NCI-H146 (cell line): Measurements from ENCODE around the gene RAX.
A peak's percentile ranks its signal among the peaks of the same experiment; 100 is the strongest.

ENCODE experiments used
- DNase-seq: peaks from one replicate; lab custom pipeline; 2025; lab: John Stamatoyannopoulos, UW

Gene RAX

DNA sequence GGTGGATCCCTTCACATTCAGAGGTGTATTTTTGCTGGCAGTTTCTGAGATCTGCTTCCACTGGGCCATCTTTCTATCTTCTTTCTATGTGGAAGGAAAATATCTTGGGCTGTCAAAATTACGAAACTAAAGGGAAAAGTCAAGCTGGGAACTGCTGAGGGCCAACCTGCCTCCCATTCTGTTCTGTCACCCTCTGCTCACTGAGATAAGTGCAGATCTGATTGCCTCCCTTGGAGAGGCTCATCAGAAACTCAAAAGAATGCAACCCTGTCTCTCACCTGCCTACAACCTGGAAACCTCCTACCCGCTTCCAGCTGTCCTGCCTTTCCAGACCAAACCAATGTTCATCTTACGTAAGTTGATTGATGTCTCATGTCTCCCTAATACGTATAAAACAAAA is 26.5 kb downstream of the RAX start:
- peak; percentile 50 for DNase-seq

DNA sequence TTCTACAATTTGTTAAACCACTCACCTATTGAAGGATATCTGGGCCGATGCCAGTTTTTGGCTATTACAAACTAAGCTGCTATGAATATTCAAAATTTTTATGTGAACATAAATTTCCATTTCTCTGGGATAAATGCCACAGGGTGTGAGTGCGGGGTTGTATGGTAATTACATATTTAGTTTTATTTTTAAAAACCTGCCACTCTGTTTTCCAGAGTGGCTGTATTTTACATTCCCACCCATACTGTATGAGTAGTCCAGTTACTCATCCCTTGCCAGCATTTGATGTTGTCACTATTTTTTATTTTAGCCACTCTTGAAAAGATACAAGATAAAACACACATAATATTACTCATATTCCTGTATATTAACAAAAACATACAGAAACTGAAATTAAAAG is 30.3 kb downstream of the RAX start:
- DNase-seq: no peak

DNA sequence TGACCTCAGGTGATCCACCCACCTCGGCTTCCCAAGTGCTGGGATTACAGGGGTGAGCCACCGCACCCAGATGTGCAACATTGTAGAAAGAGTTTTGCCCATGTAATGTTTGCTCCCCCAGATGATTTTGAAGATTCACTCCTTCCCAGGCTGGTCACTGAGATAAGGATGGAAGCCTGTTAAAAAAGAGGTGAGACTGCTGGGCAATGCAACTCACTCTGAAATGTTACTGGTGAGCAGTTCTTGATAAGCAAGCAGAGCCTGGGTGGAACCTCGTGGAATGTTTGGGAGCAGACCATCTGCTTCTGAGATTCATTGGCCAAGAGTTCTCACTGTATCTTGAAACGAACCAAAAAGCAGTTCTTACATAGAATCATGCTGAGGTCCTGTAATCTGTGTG is 33.6 kb downstream of the RAX start:
- DNase-seq: no peak

DNA sequence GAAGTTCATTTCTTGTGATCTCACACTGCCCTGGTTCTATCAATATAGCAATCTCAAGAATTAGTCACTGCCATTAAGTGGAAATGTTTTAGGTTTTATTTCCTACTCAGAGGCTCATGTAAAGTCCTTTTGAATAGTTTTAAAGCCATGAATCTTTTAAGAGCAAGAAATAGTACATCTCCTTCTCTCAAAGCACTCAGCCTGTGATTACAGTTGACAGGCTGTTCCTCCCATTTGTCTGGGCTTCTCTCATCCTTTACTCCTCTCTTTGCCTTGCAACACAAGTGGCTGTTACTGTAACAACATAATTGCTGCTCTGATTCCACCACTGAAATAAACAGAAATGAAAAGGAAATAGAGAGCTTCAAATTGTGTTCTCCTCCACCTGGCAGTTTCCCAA is 34.9 kb downstream of the RAX start:
- DNase-seq: no peak

DNA sequence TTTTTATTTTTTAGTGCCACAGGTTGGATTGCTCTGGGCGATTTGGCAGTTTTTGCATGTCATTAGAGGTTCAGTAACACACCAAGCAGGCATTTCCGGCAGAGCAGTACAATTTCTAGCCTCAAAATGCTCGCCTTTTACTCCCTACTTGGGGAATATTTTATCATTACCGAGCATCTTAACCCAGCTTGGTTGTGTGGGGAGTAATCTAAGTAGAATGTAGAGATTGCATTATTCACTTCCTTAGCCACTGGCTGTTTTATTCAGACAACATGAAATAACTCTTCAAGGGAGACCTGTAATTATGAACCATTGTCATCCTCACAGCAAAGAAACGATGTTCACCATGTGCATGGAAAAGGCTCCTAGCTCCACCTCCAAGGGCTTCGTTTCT is 40.2 kb downstream of the RAX start:
- DNase-seq: no peak

DNA sequence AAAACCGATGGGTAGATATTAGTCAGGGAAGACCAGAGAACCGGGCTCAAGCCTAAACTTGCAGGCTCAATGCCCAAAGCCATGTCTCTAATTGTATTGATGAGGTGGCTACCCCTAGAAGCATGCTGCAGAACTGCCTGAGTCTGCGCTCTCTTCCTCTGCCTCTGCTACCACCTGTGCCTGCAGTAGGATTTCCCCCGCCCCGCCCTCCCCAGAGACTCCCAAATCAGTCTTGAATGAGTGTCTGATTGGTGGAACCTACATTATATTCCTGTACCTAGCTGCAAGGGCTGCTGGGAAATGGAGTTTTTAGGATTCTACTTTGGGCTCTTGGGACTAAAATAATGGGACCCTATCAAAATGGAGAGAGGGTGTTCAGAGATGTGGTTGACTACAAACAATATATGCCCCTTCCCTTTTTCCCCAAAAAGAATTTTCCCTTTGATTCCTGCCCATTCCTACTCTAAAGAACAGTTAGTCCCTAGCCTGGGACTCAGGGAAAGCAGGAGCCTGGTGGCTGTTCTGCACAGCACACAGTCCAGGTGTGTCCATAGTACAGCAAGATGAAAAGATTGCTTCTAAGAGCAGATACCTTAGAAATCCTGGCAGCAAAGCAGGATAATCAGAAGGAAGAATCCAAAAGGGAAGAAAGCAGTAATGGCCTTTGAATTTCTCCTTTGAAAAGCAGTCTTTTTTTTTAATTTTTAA is 40.8 kb downstream of the RAX start:
- DNase-seq: peak; percentile 21

DNA sequence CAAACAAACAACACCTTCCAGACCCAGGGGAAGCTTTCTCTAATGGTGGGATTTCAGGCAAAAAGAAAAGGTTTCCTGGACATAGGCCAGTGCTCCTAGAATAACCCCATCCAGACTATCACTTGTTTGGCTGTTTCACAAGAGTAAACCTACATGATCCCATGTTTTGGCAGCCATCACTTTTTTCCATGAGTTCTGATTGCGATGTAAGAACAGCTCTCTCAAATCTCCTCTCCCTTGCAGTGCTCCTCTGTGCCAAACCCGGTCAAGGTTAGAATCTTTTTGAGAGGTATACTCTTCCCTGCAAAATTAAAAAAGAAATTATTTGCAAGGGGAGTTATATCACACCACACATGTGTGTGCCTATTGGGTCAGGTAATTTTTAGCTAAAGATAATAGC is 41.4 kb downstream of the RAX start:
- DNase-seq: no peak

DNA sequence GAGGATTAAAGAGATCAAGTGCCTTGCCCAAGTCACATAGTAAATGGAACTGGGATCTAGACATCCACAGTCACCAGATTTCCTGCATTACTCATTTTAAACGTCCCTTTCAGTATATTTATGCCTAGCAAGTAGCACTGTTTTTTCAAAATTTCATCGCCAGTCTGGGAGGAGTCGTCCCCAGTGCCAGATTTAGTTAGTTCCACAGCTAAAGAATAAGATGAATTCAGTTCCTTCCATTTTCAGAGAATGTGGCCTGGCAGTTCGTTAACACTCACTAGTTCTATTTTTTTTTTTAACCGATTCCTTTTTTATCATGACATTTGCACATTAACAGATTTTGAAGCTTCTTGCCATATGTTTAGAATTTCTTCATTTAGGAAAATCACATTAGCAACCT is 42.1 kb downstream of the RAX start:
- DNase-seq: no peak

DNA sequence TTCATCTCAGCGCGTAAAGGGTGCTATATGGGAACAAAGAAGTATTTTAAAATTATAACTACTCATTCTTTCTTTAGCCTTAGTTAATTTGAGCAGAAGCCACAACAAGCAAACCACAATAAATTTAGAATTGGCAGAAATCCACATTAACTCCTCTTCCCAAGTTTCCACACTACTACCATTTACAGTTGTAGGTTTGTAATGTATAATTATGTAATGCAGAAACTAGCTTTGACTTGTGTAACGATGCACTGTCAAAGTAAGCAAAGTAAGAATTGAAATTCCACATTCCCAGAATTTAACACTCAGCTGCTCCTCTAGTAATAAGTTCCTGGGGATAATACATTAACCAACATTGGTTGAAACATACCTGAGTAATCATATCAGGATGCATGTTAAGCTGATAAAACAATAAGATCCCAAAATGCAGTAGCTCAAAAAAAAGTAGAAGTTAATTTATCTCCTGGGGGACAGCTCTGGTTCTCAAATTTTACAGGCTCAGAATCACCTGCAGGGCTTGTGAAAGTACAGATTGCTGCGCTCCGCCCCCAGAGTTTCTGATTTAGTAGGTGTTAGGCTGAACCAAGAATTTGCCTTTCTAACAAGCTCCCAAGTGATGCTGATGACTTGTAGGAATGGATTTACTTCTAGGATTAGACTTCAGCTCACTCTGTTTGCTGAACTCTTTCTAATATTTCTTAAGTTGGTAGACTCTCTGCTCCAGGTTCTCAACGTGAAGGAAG is 43.4 kb downstream of the RAX start:
- no peak for DNase-seq

DNA sequence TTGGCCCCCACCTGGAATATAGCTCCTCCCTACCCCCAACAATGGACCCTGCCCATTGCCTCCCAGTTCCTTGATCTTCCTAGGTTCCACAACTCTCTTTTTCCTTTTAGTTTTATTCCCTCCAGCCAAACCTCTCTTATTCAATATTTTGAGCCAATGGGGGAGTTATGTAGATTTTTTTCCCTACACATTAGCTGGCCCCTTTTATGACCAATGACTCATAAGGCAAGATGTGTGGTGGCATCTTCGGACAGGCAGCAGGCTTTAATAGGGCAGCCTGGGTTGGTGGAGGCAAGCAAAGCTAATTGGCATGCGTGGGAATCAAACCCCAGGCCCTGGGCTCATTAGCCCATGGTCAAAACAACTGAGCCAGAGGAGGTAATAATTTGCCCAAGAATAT is 44.1 kb downstream of the RAX start:
- no peak for DNase-seq

DNA sequence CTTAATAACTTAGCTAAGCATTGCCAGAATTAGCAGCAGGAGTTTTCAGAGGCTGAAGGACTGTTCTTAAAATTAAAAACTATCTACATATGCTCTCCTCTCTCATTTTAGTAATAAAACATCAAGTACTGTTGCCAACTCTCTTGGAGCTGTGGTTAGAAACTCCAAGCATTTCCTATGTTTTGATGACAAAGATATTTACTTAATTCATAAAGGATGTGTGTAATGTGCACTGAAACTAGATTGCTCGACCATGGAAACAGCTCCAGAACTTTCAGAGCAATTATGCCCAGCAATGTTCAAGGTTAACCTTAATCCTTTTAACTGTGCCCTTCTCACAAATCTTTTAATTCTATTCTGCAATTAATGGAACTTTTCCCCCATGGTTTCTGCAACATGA is 44.9 kb downstream of the RAX start:
- no peak for DNase-seq

DNA sequence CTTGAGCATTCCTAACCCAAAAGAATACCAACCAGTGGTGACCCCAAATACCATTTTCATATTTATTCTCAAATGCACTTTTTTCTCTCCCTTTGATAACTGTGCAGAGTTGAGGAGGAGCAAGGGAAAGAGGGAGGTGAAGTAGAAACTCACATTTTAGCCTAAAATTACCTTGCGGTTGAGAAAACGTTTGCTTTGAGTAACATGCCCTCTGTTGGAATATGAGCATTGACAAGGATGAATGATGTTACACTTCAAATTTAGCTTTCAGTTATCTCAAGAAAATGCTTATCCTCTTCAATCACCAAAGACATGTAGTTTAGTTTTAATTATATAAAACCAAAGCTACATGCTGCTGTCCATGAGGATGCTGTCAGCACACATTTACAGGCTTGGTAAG is 50.9 kb downstream of the RAX start:
- no peak for DNase-seq

DNA sequence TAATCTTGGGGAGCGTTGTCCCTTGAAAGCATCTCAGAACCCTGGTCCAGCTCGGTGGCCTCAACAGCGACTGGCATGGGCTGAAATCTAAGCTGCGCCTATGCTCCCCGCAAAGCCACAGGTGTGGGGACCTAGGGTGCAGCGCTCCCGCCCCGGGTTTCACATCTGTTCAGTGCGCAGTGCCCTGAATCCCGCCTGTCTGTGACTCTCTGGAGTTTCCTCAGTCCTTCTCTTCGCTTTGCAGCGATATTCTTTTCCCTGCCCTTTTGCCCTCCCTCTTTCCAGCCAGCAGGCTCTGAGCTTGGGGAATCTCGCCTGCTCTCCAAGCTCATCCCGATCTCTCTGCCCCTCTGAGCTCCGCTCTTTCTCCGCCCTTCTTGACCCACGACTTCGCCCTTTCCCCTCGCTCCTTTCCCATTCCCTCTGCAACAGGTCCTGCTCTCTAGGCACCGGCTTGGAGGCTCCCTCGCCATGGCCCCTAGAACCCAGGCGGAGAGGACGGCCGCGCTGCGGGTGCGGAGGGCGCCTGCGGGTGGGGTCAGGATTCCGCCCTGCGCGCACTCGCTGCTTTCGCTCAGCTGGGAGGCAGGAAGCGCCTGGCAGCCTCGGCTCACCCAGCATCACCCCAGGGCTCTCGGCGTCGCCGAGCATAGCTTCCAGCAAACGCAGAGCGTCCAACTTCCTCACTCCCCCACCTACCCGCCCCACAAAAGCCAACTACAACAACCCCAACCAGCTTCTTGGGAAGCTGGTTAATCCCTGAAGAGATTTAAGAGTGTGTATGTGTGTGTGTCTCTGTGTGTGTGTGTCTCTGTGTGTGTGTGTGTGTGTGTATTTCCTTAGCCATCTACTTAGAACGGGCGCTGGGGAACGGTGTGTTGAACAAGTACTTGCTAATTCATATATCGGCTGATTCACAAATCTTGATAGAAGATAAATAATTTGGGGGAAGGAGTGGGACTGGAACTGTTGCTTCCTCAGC is 52.2 kb downstream of the RAX start:
- peak; percentile 76 for DNase-seq

DNA sequence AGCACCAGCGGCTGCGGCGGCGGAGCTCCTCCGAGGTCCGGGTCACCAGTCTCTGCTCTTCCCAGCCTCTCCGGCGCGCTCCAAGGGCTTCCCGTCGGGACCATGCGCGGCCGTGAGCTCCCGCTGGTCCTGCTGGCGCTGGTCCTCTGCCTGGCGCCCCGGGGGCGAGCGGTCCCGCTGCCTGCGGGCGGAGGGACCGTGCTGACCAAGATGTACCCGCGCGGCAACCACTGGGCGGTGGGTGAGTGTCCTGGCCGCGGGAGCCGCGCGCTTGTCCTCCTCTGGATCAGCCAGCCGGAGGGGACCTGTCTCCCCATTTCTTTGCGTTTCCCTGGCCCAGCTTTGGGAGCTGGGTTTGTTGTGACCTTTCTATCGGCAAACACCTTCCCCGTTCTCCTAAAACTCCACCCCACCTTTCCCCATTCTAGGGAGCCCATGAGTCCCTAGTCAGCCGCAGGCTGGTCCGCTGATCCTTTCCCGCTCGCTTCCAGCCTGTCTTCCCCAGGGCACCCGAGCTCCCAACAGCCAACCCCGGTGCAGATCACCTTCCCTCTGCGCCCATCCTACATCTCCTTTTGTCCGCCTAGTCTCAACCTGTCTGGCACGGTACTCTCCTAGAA is 53.0 kb downstream of the RAX start:
- DNase-seq: peak; percentile 80

DNA sequence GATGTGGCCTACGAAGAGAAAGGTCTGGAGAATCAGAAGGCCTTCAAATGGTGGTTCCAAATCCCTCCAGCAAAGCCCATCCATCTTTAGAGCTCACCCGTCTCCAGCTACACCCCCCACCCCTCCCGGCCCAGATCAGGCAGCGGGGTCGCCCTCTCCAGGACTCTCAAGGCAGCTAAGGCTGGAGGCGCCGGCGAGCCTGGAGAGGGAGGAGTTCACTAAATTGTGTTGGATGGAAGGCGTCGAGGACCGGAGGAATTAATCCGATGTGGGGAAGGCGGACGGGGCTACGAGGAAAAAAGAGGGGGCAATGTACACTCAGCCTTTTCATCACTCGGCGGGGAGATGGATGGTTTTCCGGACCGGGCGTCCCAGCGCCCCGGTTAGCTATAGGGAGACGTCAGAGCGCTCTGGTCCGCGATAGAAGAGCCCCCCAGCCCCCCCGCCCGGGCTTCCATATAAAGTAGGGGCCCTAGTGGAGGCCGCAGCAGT is 53.5 kb downstream of the RAX start, which contains the start of gene GRP:
Gene GRP (plus strand): TSS at position 487 of the 492 bp plus-strand sequence. CDS start 108 bp downstream, outside the sequence.
- DNase-seq: peak; percentile 70

DNA sequence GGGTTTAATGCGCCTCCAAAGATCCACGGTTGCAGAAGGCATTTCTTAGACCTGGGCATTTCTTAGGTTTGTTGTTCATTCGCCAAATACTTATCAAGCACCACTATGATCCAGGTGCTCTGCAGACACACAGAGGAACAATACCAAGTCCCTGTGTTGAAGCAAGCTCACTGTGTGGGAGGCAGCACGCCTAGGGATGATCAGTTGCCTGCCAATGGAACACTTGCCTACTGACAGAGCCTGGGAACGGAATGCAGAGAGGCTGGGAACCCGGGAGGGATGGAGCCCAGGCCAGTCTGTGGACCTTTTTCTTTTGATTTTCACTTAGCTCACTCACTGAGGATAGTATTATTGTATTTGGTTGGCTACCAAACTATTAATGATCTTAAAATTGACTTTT is 55.2 kb downstream of the RAX start:
- peak; percentile 32 for DNase-seq
